HG03558 (cell line): ENCODE data around the gene TARS1.
"Not testable (repeated sequence)": the region's sequence is repeated elsewhere in the genome, so short reads cannot be mapped to it uniquely, and the experiment has no call there.

Experiments
- ATAC-seq: cut with Tn5 transposase; IDR thresholded peaks from one replicate; pipeline ENCODE4 v1.9.1; 2021; ENCODE audit warnings: moderate number of reproducible peaks; ENCODE audit not compliant: unreplicated experiment; ENCODE audit errors: extremely low read depth

TARS1 gene

GRCh38 chr5:33482335-33482734 is 41.6 kb downstream of the TARS1 start:
- ATAC-seq: no peak

- ATAC-seq: no peak
Measured at GRCh38 chr5:33487236-33487635, 46.5 kb downstream of the TARS1 start.

- no peak for ATAC-seq
Measured at GRCh38 chr5:33488558-33489355, 48.0 kb downstream of the TARS1 start.

- no peak for ATAC-seq
Measured at GRCh38 chr5:33489481-33490067, 48.8 kb downstream of the TARS1 start.

GRCh38 chr5:33490071-33490665 is 49.4 kb downstream of the TARS1 start:
- no peak for ATAC-seq

- ATAC-seq: no peak
Measured at GRCh38 chr5:33491941-33492340, 51.2 kb downstream of the TARS1 start.

GRCh38 chr5:33494466-33494865 is 53.7 kb downstream of the TARS1 start:
- no peak for ATAC-seq

- no peak for ATAC-seq
Measured at GRCh38 chr5:33501260-33501659, 60.5 kb downstream of the TARS1 start.

GRCh38 chr5:33501899-33502298 is 61.1 kb downstream of the TARS1 start:
- no peak for ATAC-seq

GRCh38 chr5:33504570-33504969 is 63.8 kb downstream of the TARS1 start:
- no peak for ATAC-seq

GRCh38 chr5:33507426-33507825 is 66.7 kb downstream of the TARS1 start:
- no peak for ATAC-seq

- ATAC-seq: no peak
Measured at GRCh38 chr5:33509036-33509435, 68.3 kb downstream of the TARS1 start.

- ATAC-seq: no peak
Measured at GRCh38 chr5:33513462-33514185, 72.9 kb downstream of the TARS1 start.

- not testable (repeated sequence) for ATAC-seq
Measured at GRCh38 chr5:33515366-33515765, 74.6 kb downstream of the TARS1 start.

- no peak for ATAC-seq
Measured at GRCh38 chr5:33516421-33516820, 75.7 kb downstream of the TARS1 start.
